Stimulated activated CD8-positive, alpha-beta memory T cell treated with anti-CD3 and anti-CD28 coated beads, Interleukin-15, amount 100 ng/mL, for 24 hours (primary cell): ENCODE measurements around the gene EVC.

Experiments
- DNase-seq: peaks from one replicate; pipeline ENCODE4 v3.0.0-alpha.2; 2020; ENCODE audit warnings: low read depth

EVC gene

DNA sequence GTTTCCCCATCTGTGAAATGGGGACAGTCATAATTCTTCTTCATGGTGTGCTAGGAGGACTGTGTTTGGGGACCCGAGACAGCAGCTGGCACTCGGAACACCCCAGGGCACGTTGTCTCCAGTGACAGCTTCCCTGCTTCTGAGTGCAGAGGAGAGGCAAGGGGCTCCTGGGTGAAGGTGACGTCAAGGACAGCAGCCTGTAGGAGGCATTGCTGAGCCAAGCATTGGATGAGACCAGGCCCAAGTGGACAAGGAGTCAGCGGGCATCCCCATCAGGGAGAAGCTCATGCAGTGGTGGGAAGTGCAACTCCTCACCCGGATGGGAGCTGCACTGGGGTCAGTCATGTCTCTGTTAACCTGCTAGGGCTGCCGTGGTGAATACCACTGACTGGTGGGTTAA lies 46.1 kb downstream of the EVC start:
- no peak for DNase-seq

DNA sequence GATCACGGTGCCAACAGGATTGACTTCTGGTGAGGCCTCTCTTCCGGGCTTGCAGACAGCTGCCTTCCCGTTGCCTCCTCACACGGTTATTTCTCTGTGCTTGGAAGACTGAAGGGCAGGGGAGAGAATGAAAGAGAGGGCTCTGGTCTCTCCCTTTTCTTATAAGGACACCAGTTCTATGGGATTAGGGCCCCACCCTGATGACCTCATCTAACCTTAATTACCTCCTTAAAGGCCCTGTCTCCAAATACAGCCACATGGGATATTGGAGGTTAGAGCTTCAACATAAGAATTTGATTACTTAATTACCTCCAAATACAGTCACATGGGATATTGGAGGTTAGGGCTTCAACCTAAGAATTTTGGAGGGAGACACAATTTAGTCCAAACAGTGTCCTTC lies 46.5 kb downstream of the EVC start:
- DNase-seq: no peak

DNA sequence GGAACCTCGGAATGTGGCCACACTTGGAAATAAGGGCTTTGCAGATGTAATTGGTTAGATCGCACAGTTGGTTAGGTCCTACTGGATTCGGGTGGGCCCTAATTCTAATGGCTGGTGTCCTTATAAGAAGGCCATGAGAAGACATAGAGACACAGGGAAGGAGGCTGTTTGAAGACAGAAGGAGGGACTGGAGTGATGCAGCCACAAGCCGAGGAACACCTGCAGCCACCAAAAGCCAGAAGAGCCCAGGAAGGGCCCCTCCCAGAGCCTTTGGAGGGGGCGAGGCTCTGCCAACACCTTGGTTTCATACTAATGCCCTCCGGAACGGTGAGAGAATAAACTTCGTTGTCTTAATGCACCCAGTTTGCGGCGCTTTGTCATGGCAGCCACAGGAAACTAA lies 47.0 kb downstream of the EVC start:
- DNase-seq: no peak

DNA sequence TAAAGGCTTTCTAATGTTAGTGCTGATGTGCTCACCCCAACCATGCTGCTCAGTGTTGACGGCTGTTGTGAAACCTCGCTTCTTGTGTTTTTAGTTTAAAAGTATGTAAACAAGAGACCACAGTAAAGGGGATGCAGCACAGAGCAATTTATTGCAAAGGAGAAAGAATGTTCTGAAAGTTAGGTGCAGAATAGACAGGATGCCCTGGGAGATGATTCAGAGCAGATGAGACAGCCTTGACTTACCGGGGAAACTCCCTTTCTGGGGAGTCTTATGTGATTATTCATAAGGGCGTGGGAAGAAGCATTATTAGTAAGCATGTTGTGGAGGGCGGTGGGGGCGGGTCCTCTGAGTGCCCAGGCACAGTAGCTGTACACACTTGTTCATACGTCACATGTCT lies 47.7 kb downstream of the EVC start:
- no peak for DNase-seq

DNA sequence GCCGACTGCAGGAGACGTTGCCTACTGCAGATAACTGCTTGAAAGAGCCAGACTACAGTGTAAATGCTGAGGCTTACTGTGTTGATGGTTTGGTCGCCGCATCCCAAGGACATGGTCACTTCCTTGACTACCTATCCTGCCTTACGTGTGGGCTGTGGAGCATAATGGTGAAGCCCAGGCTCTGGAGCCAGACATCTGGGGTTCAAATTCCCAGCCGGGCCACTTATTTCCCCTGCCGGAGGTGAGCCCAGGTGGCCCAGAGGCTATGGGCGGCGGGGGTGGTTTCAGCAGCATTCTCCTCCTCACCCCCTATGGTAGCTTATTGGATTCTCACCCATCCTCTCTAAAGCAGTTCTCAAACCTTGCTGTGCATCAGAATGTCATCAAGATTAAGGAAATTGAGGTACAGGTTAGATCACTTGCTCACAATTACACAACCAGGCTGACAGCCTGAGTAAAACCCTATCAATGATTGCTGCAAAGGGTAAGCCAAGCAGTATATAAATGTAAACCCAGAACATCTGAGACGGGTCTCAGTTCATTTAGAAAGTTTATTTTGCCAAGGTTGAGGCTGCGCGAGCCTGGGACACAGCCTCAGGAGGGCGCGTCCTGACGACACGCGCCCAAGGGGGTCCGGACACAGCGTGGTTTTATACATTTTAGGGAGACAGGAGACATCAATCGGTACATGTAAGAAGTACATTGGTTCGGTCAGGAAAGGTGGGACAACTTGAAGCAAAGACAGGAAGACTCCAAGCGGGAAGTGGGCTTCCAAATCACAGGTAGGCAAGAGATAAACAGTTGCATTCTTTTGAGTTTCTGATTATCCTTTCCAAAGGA lies 48.5 kb downstream of the EVC start:
- DNase-seq: no peak

DNA sequence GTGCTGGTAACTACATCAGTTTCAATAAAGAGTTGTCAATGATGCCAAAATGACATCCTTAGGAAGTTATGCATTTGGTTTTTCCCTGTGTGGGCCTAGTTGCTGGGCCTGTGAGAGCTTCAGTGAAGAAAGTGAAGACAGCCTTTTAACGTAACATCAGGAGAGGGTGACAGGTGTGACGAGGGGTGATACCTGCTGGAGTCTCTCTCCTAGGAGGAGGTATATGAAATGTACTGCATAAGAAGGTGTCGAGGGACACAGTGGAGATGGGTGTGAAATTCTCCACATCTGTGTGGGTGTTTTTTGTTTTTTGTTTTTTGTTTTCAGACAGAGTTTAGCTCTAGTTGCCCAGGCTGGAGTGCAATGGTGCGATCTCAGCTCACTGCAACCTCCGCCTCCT lies 49.2 kb downstream of the EVC start:
- DNase-seq: no peak

DNA sequence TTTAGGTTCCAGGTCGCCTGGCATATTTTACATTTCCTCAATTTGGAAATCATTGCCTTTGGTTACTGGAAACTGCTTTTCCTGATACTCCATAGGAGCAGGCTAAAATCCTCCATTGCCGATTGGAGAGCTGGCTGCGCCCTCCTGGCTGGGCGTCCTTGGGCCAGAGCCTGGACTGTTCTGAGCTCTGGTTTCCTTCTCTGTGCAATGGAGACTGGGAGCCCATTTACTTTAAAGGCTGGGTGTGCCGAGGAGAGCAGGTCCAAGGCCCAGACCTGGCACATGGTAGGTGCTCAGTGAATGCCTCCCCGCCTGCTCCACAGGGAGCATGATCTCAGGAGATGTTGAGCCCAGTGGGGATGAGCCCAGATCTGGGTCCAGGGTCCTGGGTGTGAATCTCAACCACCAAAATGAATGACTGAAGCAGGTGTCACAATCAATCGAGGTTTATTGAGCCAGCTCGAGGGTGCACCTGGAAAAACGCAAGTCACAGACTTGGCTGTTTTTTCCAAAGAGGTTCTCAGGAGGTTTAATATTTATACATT lies 50.0 kb downstream of the EVC start:
- no peak for DNase-seq

DNA sequence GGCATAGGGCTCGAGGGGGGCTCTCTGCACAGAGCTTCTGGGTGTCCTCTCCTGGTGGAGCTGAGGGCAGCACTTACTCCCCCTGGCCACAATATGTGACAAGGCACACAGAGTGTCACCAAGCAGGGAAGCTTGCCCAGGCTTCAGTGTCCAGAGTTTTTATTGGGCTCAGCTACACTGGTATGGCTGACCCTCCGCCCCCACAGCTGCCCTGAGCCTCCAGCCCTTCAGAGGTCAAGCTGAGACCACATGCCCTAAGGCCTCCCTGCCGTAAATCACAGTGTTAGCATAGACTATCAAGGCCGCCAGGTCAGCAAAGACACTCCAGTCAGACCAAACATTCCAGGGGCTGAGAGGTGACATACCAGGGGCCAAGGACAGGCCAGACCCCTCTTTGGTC lies 59.0 kb downstream of the EVC start:
- no peak for DNase-seq

DNA sequence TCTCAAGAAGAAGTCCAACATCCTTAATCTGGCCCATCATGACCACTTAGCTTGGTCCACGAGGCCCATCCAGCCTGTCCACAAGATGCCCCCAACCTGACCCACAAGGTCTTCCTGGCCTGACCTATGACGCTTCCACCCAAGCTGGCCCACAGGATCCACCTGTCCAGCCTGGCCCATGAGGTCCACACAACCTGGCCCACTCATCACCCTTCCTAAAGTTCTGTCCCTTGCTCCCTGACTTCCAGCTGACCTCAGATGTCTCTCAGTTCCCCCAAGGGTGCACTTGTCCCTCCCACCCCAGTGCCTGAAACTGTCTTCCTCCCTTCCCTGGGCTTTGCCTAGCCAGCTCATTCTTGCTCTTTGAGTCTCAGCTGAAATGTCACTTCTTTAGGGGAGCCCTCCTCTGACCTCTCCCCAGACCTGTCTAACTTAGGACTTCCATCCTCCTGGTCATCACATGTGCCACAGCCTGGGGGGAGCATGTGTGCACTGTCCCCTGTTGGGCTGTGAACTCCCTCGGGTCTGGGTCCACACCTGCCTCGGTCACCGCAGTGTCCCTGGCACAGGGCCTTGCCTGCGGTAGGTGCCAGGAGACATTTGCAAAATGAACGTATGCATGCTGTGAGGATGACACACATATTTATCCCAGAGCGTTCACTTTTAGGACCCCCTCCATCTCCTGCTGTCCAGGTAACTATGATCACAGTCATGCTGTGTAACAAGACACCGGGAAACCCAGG lies 61.7 kb downstream of the EVC start:
- DNase-seq: no peak

DNA sequence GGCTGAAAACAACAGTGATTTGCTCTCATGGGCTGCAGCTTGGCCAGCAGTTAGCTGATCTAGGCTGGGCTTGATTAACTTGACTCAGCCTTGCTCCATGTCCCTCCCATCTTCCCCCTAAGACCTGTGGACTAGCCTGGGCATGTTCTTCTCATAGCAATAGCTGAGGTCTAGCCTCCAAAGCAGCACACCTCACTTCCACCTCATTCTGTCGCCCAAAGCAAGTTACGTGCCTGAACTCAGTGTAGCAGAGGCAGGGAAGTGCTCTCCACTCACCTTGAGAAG lies 62.2 kb downstream of the EVC start:
- DNase-seq: no peak

DNA sequence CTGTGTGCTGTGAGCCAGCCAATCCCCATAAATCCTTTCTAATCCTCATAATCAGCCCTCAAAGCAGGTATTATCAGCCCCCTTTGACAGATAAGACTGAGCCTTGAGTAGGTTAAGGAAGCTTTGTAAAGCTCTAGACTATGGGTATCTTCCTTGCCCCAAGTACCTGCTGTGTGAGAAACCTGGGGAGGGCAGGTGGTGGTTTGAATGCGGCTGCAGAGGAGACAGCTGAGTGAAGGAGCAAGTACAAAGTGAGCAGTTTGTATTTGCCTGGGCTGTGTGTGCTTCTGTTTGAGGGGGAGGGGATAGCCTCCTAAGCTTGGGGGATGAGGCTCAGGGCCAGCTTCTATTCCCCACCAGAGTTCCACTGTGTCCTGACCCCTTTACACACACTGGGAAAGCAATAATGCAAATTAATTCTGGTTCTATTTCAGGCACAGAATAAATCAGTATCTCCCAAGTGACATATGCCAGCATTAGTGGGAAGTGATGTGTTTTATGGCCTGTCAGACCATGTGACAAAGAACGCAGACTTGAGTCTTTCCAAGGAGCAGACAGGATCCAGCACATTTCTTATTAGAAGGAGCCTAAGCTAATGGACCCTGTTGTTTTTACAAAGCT lies 63.5 kb downstream of the EVC start:
- no peak for DNase-seq

DNA sequence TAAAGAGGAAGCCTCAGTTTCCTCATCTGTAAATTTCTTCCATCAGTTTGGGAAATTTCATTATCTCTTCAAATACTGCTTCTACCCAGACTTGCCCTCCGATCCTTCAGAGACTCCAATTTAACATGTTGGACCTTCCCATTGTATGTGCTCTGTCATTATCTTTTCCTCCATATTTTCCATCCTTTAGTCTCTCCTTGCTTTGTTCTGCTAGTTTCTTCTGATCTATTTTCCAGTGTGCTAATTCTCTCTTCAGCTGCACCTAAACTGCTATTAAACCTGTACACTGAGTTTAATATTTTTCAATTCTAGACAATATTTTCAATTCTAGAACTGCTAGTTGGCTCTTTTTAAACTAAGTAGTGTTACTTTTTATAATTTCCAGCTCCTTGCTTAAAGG lies 65.5 kb downstream of the EVC start:
- DNase-seq: no peak

DNA sequence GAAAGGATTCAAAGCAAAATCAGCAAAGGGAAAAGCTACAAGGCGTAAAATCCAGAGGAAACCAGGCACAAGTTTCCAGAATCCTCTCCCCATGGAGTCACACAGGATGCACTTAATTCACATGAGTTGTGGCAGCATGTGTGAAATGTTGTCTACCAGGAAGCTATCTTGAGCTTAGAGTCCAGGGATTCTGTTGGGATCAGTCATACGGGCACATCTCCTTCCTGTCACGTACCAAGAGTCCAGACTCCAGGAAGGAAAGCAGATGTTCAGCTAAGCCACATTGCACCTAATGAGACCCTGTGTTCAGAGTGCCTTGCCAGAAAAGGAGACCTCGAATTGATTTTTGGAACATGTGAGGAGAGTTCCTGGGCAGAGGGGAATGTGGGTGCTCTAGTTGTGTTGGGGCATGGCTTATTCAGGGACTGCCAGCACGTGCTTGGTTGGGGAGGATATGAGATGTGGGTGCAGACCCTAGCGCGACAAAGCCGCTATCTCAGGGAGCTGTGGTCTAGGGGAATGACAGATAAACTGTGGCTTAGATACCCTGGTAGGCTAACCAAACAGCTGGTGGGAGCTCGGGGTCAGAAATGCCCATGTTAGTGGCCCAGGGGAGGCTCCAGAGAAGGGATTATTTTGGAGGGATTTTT lies 70.0 kb downstream of the EVC start:
- DNase-seq: no peak

DNA sequence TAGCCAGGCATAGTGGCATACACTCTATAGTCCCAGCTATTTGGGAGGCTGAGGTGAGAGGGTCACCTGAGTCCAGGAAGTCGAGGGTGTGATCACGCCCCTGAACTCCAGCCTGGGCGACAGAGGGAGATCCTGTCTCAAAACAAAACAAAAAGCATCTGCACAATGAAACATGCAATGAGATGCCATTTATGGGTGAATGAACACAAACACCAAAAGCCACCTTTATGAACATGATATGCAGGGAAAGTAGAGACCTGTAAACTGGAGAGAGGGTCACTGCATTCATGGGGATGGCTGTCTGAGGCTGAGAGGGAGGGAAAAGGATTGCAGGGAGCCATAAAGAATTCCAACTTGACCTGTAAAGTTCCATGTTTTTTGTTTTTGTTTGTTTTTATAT lies 70.7 kb downstream of the EVC start:
- DNase-seq: no peak

DNA sequence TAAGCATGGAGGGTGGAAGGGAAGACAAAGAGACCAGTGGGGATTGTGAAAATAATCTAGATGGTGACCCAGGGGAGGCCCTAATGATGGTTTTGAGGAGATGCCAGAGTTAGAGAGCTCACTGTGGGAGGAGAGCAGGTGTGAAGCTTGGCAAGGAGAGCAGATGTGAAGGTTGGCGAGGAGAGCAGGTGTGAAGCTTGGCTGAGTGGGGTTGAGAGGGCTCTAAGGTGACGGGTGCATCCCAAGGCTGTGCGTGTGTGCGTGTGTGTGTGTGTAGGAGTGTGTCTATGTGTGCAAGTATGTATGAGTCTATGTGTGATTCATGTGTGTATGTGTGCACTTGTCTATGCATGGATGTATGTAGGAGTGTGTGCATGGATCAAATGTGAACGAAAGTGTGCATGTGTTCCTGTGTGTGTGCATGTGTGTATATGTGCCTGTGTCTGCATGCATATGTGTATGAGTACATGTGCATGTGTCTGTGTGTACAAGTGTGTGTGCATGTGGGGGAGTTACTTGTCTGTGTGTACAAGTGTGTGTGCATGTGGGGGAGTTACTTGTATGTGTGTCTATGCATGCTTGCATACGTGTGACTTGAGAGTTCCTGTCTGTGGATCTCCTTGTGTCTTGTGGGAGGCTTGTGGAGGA lies 72.0 kb downstream of the EVC start:
- no peak for DNase-seq

DNA sequence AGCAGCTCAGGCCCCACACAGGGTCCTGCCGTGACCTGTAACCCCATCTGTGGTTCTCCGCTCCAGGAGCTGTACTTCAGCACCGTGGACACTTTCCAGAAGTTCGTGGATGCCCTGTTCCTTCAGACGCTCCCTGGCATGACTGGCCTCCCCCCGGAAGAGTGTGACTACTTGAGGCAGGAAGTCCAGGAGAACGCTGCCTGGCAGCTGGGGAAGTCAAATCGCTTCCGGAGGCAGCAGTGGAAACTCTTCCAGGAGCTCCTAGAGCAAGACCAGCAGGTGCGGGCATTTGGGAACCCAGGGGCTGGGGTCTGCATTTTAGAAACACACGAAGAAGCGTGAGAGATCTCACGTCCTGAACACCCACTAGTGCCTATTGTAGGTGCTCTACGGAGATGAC lies 72.5 kb downstream of the EVC start:
- no peak for DNase-seq

DNA sequence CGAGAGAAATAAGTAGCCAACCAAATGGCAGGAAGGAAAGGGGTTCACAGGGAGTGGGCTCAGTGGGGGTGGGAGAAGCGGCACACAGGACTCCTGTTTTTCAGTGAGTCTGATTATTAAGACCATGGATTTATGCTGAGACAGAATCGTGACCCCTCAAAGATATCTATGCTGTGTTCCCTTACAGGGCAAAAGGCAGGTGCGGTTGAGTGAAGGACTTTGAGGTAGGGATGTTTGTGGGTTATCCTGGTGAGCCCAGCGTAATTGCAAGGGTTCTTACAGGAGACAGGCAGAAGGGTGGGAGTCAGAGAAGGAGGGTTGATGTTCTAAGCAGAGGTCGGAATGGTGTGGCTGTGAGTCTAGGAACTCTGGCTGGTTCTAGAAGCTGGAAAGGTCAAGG lies 73.0 kb downstream of the EVC start:
- no peak for DNase-seq

DNA sequence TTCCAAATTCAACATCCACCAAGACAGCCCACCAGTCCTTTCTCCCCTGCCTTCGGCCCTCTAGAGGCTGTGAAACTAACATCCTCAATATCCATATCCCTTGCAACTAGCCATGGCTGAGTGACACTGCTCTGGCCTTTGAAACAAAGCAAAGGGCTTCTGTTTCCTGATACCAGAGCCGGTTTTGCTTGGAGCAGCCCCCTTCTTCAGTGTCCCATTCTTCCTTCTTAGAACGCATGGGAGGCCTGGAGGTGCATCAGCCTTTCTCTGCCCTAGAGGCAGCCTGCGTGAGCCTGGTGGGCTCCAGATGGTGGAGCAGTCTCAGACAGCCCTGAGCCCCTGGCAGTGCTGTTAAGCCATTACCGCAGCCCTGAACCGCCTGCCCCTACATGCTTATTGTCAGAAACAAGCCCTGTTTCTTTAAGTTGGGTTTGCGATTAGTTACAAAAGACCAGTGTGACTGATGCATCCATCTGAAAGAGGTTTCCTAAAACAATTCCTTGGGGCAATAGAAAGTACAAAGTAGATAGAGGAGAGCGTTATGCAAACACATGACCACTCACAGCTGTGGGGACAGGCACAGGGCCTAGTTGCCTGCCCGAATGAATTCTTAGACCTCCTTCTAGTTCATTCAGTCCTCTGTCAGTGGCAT lies 74.1 kb downstream of the EVC start:
- no peak for DNase-seq

DNA sequence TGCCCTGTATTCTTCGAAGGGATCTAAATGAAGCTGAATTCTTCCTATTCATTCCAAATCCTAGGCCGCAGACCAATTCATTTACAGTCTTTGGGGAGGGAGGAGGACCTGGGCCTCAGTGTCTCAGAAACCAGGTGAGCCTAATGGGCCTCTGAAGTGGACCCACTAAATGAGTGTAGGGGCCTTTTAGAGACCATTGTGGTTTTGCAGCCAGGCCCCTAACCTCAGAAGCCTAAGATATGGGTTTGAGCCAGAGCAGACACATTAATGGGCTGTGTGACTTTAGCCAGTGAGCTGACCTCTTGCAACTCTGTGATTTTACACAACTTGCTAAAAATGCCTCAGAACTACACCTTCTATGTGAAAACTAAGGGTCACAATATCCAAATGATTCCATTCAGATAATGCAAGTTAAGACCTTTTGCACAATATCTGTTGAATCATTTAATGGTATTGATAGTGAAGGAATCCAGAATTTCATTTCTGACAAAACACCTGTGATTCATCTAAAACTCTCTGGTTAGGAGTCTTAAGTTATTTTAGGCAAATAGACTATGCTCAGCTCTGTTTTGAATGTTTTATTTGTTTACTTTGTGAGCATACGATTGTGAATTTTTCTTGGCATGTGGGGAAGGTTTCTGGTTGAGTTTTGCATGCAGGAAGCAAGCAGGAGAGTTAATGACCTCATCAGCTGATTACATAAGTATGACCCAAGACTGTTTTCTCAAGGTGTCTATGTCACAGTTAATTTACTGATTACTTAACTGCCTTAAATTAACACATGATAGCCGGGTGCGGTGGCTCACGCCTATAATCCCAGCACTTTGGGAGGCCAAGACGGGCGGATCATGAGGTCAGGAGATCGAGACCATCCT lies 75.0 kb downstream of the EVC start:
- DNase-seq: no peak

DNA sequence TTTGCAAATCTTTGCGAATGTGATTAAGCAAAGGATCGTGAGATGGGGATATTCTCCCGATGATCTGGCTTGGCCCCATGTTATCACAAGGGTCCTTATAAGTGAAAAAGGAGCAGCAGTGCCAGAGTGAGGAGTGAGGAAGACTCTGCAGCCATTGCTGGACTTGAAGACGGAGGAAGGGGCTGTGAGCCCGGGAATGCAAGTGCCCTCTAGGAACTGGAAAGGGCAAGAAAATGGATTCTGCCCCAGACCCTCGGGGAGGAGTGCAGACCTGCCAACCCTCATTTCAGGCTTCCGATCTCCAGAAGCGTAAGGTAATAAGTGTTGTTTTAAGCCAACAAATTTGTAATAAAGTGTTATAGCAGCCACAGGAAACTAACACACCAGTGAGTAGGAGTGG lies 76.3 kb downstream of the EVC start:
- DNase-seq: no peak

DNA sequence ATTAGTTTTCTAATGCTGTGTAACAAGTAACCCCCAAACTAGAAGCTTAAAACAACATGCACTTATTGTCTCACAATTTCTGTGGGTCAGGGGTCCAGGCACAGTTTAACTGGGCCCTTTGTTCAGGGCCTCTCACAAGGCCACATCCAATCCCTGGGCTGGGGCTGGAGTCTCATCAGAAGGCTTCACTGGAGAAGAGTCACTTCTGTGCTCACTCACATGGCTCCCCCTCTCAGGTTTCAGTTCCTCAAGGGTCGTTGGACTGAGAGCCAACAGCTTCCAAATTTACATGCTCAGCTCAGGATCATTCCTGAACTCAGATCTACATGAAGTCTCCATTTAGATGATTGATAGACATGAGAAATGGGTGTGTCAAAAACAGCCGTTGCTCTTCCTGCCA lies 77.1 kb downstream of the EVC start:
- DNase-seq: no peak
